ENCODE results near the gene CTCF.
"Not testable (repeated sequence)": the region's sequence is repeated elsewhere in the genome, so short reads cannot be mapped to it uniquely, and the experiment has no call there.

CTCF gene

DNA sequence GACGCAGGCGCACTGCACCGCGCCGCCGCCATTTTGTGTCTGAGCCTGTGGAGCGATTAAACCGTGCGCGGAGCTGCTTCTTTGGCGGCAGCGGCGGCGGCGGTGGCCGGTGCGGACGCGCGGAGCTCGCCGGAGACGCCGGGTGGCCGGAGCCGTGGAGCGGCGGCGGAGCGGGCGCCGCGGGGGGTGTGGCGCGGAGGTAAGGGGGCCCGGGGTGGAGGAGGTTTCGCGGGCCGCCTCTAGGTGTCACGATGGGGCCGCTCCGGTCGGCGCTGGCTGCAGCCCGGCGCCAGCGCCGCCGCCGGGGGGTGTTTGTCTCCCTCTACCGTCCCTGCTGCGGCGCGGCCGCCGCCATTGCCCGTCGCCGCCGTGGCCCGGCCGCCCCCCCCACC is at the start of gene CTCF:
CTCF (plus strand) TSS at position 1 of the 392 bp plus-strand sequence. CDS start 48,307 bp downstream, outside the sequence.
- peak within 1 kb of the TSS; percentile 65 for H3K4me3 ChIP-seq (ENCODE audit: low read length)
- no peaks in the 10 kb centered on the region for H3K9me3 ChIP-seq (ENCODE audit: low read length)
- peaks cover 19% of the 10 kb centered on the region for H3K4me1 ChIP-seq (ENCODE audit: insufficient read depth, low read length)
- H3K36me3 ChIP-seq (ENCODE audit: insufficient read depth, low read length) = peaks cover 2% of the 10 kb centered on the region
- H3K27me3 ChIP-seq (ENCODE audit: insufficient read depth, low read length) = no peaks in the 10 kb centered on the region
- peak within 1 kb of the TSS; percentile 62 for H2AFZ ChIP-seq (ENCODE audit: low read depth, low read length)

DNA sequence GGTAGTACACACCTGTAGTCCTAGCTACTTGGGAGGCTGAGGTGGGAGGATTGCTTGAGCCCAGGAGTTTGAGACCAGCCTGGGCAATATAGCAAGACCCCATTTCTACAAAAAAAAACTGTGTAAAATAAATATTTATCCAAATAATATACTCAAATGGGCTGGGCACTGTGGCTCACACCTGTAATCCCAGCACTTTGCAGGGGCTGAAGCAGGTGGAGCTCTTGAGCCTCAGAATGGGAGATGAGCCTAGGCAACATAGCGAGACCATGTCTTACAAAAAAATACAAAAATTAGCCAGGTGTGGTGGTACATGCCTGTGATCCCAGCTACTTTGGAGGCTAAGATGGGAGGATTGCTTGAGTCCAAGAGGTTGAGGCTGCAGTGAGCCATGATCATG is 48.4 kb upstream of the CTCF start:
- H3K4me1 ChIP-seq (ENCODE audit: insufficient read depth, low read length); H3K36me3 ChIP-seq (ENCODE audit: insufficient read depth, low read length); H2AFZ ChIP-seq (ENCODE audit: low read depth, low read length); H3K9me3 ChIP-seq (ENCODE audit: low read length); H3K27me3 ChIP-seq (ENCODE audit: insufficient read depth, low read length); H3K4me3 ChIP-seq (ENCODE audit: low read length): not testable (repeated sequence)

DNA sequence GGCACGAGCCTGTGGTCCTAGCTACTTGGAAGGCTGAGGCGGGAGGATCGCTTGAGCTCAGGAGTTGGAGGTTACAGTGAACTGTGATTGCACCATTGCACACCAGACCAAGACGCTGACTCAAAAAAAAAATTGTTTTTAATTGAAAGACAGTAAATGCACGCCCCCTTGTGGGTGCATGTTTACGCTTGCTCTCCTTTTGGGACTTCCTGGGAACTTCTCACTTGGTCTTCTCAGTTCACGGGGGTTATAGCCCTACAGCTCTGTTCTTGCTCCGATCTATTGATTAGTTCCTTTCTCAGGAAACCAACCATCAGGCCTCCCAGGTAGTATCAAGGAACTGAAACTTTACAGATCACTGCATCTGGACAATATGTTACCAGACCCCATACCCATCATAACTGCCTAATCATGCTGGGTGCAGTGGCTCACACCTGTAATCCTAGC is 47.9 kb upstream of the CTCF start:
- H3K27me3 ChIP-seq (ENCODE audit: insufficient read depth, low read length) = no peaks in the 10 kb centered on the region
- no peaks in the 10 kb centered on the region for H3K36me3 ChIP-seq (ENCODE audit: insufficient read depth, low read length)
- no peak overlapping the region for H3K4me3 ChIP-seq (ENCODE audit: low read length)
- no peak overlapping the region for H2AFZ ChIP-seq (ENCODE audit: low read depth, low read length)
- no peaks in the 10 kb centered on the region for H3K4me1 ChIP-seq (ENCODE audit: insufficient read depth, low read length)
- H3K9me3 ChIP-seq (ENCODE audit: low read length) = no peaks in the 10 kb centered on the region

DNA sequence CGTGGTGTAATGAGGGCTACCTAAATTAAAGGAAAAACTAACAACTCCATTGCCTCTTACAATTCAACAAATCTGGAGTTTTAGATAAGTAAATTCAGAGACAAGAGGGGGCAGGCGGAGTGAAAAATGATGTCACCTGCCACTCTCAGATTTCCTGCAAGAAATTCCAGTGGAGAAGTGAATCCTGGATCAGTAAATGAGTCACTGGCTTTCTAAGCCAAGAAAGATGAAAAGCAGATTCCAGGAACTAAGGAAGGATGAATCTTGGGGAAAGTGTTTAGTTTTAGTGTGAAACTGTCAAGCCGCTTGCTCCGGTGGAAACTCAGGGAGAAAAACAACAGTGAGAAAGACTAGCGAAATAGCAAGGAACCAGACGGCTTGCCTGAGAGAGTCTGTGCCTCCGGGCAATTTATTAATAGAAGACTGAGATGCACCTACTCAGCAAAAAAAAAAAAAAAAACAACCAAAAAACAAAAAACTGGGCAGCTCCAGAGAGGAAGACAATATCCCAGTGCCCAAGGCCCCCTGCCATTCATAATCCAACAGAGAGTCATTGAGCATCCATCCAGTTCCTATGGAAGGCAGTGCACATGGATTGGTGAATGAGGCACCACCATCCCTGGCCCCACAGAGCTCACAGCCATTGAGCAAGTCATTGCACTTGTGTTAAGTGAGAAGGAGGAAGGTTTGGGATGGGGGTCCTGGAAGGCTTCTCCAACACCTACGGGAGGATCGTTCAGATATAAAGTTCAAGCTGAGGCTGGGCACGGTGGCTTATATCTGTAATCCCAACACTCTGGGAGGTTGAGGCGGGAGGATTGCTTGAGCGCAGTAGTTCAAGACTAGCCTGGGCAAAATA is 45.8 kb upstream of the CTCF start:
- H3K4me1 ChIP-seq (ENCODE audit: insufficient read depth, low read length) = peaks cover 2% of the 10 kb centered on the region
- no peaks in the 10 kb centered on the region for H3K9me3 ChIP-seq (ENCODE audit: low read length)
- H3K36me3 ChIP-seq (ENCODE audit: insufficient read depth, low read length) = no peaks in the 10 kb centered on the region
- H3K27me3 ChIP-seq (ENCODE audit: insufficient read depth, low read length) = no peaks in the 10 kb centered on the region
- no peak overlapping the region for H3K4me3 ChIP-seq (ENCODE audit: low read length)
- no peak overlapping the region for H2AFZ ChIP-seq (ENCODE audit: low read depth, low read length)

- H3K27me3 ChIP-seq (ENCODE audit: insufficient read depth, low read length) = no peaks in the 10 kb centered on the region
- H3K36me3 ChIP-seq (ENCODE audit: insufficient read depth, low read length) = no peaks in the 10 kb centered on the region
- no peak overlapping the region for H2AFZ ChIP-seq (ENCODE audit: low read depth, low read length)
- peaks cover 2% of the 10 kb centered on the region for H3K4me1 ChIP-seq (ENCODE audit: insufficient read depth, low read length)
- H3K4me3 ChIP-seq (ENCODE audit: low read length) = no peak overlapping the region
- H3K9me3 ChIP-seq (ENCODE audit: low read length) = no peaks in the 10 kb centered on the region
Measured at GRCh38 chr16:67517155-67517445, 45.2 kb upstream of the CTCF start.

- peaks cover 2% of the 10 kb centered on the region for H3K4me1 ChIP-seq (ENCODE audit: insufficient read depth, low read length)
- no peak overlapping the region for H2AFZ ChIP-seq (ENCODE audit: low read depth, low read length)
- no peak overlapping the region for H3K4me3 ChIP-seq (ENCODE audit: low read length)
- no peaks in the 10 kb centered on the region for H3K9me3 ChIP-seq (ENCODE audit: low read length)
- H3K36me3 ChIP-seq (ENCODE audit: insufficient read depth, low read length) = no peaks in the 10 kb centered on the region
- no peaks in the 10 kb centered on the region for H3K27me3 ChIP-seq (ENCODE audit: insufficient read depth, low read length)
Measured at GRCh38 chr16:67517661-67518423, 44.5 kb upstream of the CTCF start.

GRCh38 chr16:67518676-67519075 is 43.6 kb upstream of the CTCF start:
- no peaks in the 10 kb centered on the region for H3K36me3 ChIP-seq (ENCODE audit: insufficient read depth, low read length)
- H2AFZ ChIP-seq (ENCODE audit: low read depth, low read length) = no peak overlapping the region
- H3K4me3 ChIP-seq (ENCODE audit: low read length) = no peak overlapping the region
- H3K27me3 ChIP-seq (ENCODE audit: insufficient read depth, low read length) = no peaks in the 10 kb centered on the region
- H3K9me3 ChIP-seq (ENCODE audit: low read length) = no peaks in the 10 kb centered on the region
- H3K4me1 ChIP-seq (ENCODE audit: insufficient read depth, low read length) = peaks cover 2% of the 10 kb centered on the region

GRCh38 chr16:67519242-67519641 is 43.1 kb upstream of the CTCF start:
- H3K27me3 ChIP-seq (ENCODE audit: insufficient read depth, low read length) = no peaks in the 10 kb centered on the region
- H3K4me1 ChIP-seq (ENCODE audit: insufficient read depth, low read length) = peaks cover 2% of the 10 kb centered on the region
- H3K36me3 ChIP-seq (ENCODE audit: insufficient read depth, low read length) = no peaks in the 10 kb centered on the region
- no peak overlapping the region for H3K4me3 ChIP-seq (ENCODE audit: low read length)
- no peak overlapping the region for H2AFZ ChIP-seq (ENCODE audit: low read depth, low read length)
- H3K9me3 ChIP-seq (ENCODE audit: low read length) = no peaks in the 10 kb centered on the region

GRCh38 chr16:67521095-67521804 is 41.1 kb upstream of the CTCF start:
- no peaks in the 10 kb centered on the region for H3K27me3 ChIP-seq (ENCODE audit: insufficient read depth, low read length)
- H3K9me3 ChIP-seq (ENCODE audit: low read length) = no peaks in the 10 kb centered on the region
- no peaks in the 10 kb centered on the region for H3K36me3 ChIP-seq (ENCODE audit: insufficient read depth, low read length)
- peaks cover 6% of the 10 kb centered on the region for H3K4me1 ChIP-seq (ENCODE audit: insufficient read depth, low read length)
- peak overlapping the region; percentile 42 for H2AFZ ChIP-seq (ENCODE audit: low read depth, low read length)
- peak overlapping the region; percentile 49 for H3K4me3 ChIP-seq (ENCODE audit: low read length)

DNA sequence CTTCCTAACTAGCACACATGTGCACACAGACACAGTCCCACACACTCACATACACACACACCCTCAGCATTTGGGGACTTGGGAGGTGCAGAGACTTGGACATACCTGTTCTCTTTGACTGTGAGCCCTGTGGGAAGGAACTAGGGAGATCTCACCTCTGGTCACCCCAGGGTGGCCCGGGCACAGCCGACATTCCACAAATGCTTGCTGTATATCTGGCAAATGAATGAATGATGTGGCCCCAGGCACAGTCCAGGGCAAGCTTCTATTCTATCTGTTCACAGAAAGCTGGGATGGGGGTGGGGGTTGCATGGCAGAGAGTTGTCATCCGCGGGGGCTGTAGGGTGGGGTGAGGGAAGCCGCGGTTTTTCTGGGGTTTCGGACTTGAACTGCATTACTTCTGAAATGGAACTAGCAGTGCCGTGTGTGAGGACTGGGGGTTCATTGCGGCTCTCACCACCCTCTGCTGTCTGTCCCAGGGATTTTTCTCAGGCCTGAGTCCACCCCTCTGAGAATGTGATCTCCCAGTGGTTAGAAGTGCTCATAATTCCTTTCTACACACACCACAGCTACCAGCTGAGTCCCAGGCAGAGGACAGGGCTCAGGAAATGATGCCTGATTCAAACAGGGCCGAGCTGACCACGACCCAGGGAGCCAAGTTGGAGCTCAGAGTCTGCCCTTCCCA is 37.0 kb upstream of the CTCF start:
- Histone ChIP-seq H3K9me3 (ENCODE audit: low read length) (no peaks in the 10 kb centered on the region), H2AFZ (ENCODE audit: low read depth, low read length) (no peak overlapping the region), H3K4me3 (ENCODE audit: low read length) (no peak overlapping the region), H3K36me3 (ENCODE audit: insufficient read depth, low read length) (no peaks in the 10 kb centered on the region), H3K4me1 (ENCODE audit: insufficient read depth, low read length) (peaks cover 19% of the 10 kb centered on the region), H3K27me3 (ENCODE audit: insufficient read depth, low read length) (no peaks in the 10 kb centered on the region)

- Histone ChIP-seq H3K4me1 (ENCODE audit: insufficient read depth, low read length) (peaks cover 25% of the 10 kb centered on the region), H3K36me3 (ENCODE audit: insufficient read depth, low read length) (no peaks in the 10 kb centered on the region), H3K9me3 (ENCODE audit: low read length) (no peaks in the 10 kb centered on the region), H2AFZ (ENCODE audit: low read depth, low read length) (no peak overlapping the region), H3K27me3 (ENCODE audit: insufficient read depth, low read length) (no peaks in the 10 kb centered on the region), H3K4me3 (ENCODE audit: low read length) (no peak overlapping the region)
Measured at GRCh38 chr16:67526149-67526791, 36.1 kb upstream of the CTCF start.

DNA sequence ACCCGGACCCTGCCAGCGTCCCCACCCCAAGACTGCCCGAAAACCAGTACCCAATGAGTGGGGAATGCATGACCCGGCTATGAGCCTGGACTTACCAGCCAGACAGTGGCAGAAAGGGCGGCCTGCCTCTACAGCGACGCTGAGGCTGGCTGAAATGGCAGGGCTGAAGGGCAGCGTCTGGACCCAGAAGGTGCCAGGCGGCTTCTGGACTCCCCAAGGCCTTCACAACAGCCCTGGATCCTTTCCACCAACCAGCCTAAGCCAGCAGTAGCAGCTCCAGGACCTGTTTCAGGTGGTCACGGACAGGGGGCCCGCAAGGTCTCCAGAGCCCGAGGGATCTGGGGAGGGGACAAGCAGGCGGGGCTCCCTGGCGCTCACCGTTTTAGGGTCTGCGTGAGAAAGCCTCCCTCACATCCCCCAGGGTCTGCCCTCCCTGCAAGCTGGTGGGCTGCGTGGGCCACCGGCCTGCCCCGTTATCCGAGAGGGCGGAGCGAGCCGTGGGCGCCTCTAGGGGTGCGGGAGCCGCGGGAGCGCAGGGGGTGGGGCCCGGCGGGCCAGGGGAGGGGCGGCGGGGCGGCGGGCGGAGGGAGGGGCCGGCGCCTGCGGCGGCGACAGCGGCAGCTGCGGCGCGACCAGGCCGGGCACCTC is 34.0 kb upstream of the CTCF start, which contains the start of gene RIPOR1:
RIPOR1 (plus strand) TSS at position 608 of the 648 bp plus-strand sequence. CDS start 9,618 bp downstream, outside the sequence.
- Histone ChIP-seq H3K9me3 (ENCODE audit: low read length) (no peaks in the 10 kb centered on the region), H3K27me3 (ENCODE audit: insufficient read depth, low read length) (no peaks in the 10 kb centered on the region)

More for the DNA sequence above, 34.0 kb upstream of the CTCF start, which contains the start of gene RIPOR1:
- Histone ChIP-seq H3K36me3 (ENCODE audit: insufficient read depth, low read length) (no peaks in the 10 kb centered on the region), H2AFZ (ENCODE audit: low read depth, low read length) (peak within 1 kb of the TSS; percentile 68), H3K4me1 (ENCODE audit: insufficient read depth, low read length) (peaks cover 24% of the 10 kb centered on the region), H3K4me3 (ENCODE audit: low read length) (peak within 1 kb of the TSS; percentile 89)
